ENCODE measurements around the gene PDPK1. TPM values are rescaled to one million over a fixed set of nuclear protein-coding genes. Genes with fewer than 3 reads are reported as not detected.

PDPK1 gene
- total RNA-seq, 4 donors from 2014 or later = 28.3 to 45.7 (median 35.0) TPM

GRCh38 chr16:2584729-2585650 lies 47.2 kb downstream of the PDPK1 start:
- intact Hi-C loops (cut with DNase I) = no loop called here
- peaks cover 35 to 55% (median 53%) of the 10 kb centered on the region in 4 donors for H3K36me3 ChIP-seq
- no peak overlapping the region for H3K4me3 ChIP-seq
- H3K27me3 ChIP-seq = no peaks in the 10 kb centered on the region
- H3K4me1 ChIP-seq = peaks cover 6 to 11% (median 10%) of the 10 kb centered on the region in 4 donors
- no peak overlapping the region for H3K27ac ChIP-seq (replicated peaks in 1 of 4)
- H3K9me3 ChIP-seq = no peaks in the 10 kb centered on the region
- WGBS = 80% methylated on average over 9 of the region's 24 CpGs
- no peak for TF ChIP-seq EP300 (IDR thresholded peaks at IDR 0.05)
- DNase-seq (ENCODE audit: extremely low spot score) = no peak

- Histone ChIP-seq H3K4me1 (peaks cover 6 to 11% (median 10%) of the 10 kb centered on the region in 4 donors), H3K4me3 (no peak overlapping the region), H3K27ac (replicated peaks in 1 of 4) (no peak overlapping the region), H3K27me3 (no peaks in the 10 kb centered on the region), H3K36me3 (peaks cover 38 to 61% (median 58%) of the 10 kb centered on the region in 4 donors), H3K9me3 (no peaks in the 10 kb centered on the region)
- 96% methylated on average over 12 of the region's 25 CpGs for WGBS
- DNase-seq (ENCODE audit: extremely low spot score) = no peak
- TF ChIP-seq POLR2AphosphoS5 (IDR thresholded peaks at IDR 0.05) (no peak), EP300 (IDR thresholded peaks at IDR 0.05) (no peak), POLR2A (IDR thresholded peaks at IDR 0.05; ENCODE audit: low read depth) (no peak)
- TF ChIP-seq, protein P1, sequence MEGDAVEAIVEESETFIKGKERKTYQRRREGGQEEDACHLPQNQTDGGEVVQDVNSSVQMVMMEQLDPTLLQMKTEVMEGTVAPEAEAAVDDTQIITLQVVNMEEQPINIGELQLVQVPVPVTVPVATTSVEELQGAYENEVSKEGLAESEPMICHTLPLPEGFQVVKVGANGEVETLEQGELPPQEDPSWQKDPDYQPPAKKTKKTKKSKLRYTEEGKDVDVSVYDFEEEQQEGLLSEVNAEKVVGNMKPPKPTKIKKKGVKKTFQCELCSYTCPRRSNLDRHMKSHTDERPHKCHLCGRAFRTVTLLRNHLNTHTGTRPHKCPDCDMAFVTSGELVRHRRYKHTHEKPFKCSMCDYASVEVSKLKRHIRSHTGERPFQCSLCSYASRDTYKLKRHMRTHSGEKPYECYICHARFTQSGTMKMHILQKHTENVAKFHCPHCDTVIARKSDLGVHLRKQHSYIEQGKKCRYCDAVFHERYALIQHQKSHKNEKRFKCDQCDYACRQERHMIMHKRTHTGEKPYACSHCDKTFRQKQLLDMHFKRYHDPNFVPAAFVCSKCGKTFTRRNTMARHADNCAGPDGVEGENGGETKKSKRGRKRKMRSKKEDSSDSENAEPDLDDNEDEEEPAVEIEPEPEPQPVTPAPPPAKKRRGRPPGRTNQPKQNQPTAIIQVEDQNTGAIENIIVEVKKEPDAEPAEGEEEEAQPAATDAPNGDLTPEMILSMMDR (IDR thresholded peaks at IDR 0.05) = no peak
- intact Hi-C loops (cut with DNase I) = no loop called here
Measured at GRCh38 chr16:2585651-2586081, 47.8 kb downstream of the PDPK1 start.

DNA sequence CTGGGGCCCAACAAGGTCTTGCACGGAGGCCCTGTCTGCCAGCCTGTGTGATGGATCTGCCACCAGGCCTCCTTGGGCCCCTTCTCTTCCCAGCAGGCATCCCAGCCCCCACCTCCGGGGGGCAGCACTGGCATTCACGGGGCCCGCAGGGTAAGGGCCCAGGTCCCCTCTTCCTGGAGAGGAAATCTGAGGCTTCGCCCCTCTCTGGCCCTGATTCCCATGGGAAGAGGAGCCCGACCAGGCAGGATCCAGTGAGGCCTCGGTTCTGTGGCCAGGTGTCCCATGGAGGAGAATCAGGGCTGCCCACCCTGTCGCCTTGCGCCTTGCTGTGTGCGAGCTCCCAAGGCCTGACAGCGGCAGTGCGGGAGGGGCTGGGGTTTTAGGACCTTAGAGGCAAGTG lies 48.4 kb downstream of the PDPK1 start:
- intact Hi-C loops (cut with DNase I) = no loop called here
- H3K9me3 ChIP-seq = no peaks in the 10 kb centered on the region
- no peak overlapping the region for H3K27ac ChIP-seq (replicated peaks in 1 of 4)
- 60% methylated on average over 6 of the region's 12 CpGs for WGBS
- peaks cover 6 to 11% (median 10%) of the 10 kb centered on the region in 4 donors for H3K4me1 ChIP-seq
- peaks cover 38 to 67% (median 62%) of the 10 kb centered on the region in 4 donors for H3K36me3 ChIP-seq
- TF ChIP-seq POLR2A (IDR thresholded peaks at IDR 0.05; ENCODE audit: low read depth) = no peak
- TF ChIP-seq POLR2AphosphoS5 (IDR thresholded peaks at IDR 0.05) = no peak
- no peak for TF ChIP-seq EP300 (IDR thresholded peaks at IDR 0.05)
- TF ChIP-seq, protein P1 (IDR thresholded peaks at IDR 0.05) = no peak
- no peak overlapping the region for H3K4me3 ChIP-seq
- H3K27me3 ChIP-seq = no peaks in the 10 kb centered on the region
- no peak for DNase-seq (ENCODE audit: extremely low spot score)

- 88% methylated on average over 8 of the region's 16 CpGs for WGBS
- TF ChIP-seq EP300 (IDR thresholded peaks at IDR 0.05) (no peak), POLR2A (IDR thresholded peaks at IDR 0.05; ENCODE audit: low read depth) (no peak), POLR2AphosphoS5 (IDR thresholded peaks at IDR 0.05) (no peak)
- TF ChIP-seq, protein P1 (IDR thresholded peaks at IDR 0.05) = no peak
- Histone ChIP-seq H3K27me3 (no peaks in the 10 kb centered on the region), H3K4me3 (no peak overlapping the region), H3K36me3 (peaks cover 38 to 75% (median 69%) of the 10 kb centered on the region in 4 donors), H3K4me1 (peaks cover 6 to 11% (median 10%) of the 10 kb centered on the region in 4 donors), H3K27ac (replicated peaks in 1 of 4) (no peak overlapping the region), H3K9me3 (no peaks in the 10 kb centered on the region)
- intact Hi-C loops (cut with DNase I) = no loop called here
- DNase-seq (ENCODE audit: extremely low spot score) = no peak
Measured at GRCh38 chr16:2586901-2587480, 49.2 kb downstream of the PDPK1 start.

DNA sequence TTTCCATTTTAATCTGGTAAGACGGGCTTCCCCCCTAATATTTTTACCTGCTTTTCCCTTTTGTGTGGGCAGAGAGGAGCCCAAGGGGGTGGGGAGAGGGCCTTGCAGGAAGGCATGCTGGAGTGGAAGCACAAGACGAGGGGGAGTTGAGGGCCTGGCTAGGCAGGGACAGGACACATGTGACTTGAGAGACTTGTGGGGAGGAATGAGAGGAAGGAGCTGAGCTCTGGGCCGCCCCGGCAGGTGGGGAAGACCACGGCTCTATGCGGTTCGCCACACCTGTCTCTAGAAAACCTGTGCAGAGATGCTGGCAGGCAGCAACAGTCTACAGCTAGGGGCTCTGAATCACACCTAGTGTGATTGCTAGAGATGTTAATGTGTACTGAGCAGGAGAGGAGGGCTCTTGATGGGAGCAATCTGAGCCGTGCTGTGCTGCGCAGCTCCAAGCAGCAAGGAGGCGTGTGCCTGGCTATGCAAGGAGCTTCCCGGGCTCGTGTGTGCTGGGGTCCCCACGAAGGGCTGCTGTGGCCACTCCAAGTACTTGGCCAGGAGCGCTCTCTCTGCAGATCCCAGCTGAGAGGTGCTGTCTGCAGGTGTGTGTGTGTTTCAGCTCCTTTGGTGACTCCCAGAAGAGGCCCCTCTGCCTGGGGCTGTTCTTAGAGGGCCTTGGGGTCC lies 50.2 kb downstream of the PDPK1 start:
- DNase-seq (ENCODE audit: extremely low spot score) = no peak
- Histone ChIP-seq H3K9me3 (no peaks in the 10 kb centered on the region), H3K4me3 (no peak overlapping the region), H3K36me3 (peaks cover 38 to 85% (median 75%) of the 10 kb centered on the region in 4 donors), H3K4me1 (peaks cover 6 to 13% (median 10%) of the 10 kb centered on the region in 4 donors), H3K27ac (replicated peaks in 1 of 4) (no peak overlapping the region), H3K27me3 (no peaks in the 10 kb centered on the region)
- TF ChIP-seq, protein P1 (IDR thresholded peaks at IDR 0.05) = no peak
- no peak for TF ChIP-seq EP300 (IDR thresholded peaks at IDR 0.05)
- TF ChIP-seq POLR2A (IDR thresholded peaks at IDR 0.05; ENCODE audit: low read depth) = no peak
- TF ChIP-seq POLR2AphosphoS5 (IDR thresholded peaks at IDR 0.05) = no peak
- WGBS = 95% methylated on average over 13 of the region's 14 CpGs
- intact Hi-C loops (cut with DNase I) = no loop called here

All from esophagus muscularis mucosa (tissue), 4 donors.